Measurements from ENCODE around the gene CALML4. TPM values are rescaled to one million over a fixed set of nuclear protein-coding genes. Genes with fewer than 3 reads are reported as not detected.

CALML4 gene
- total RNA-seq (44.8 and 49.6 TPM in 2 replicates), polyA plus RNA-seq (72.7 and 79.8 TPM in 2 replicates)

GRCh38 chr15:68204776-68205557 is at the start of gene CALML4:
CALML4 (minus strand) TSS chr15:68205332; CDS start chr15:68205247, 85 bp downstream.
- no peak for TF ChIP-seq EZH2phosphoT487 (IDR thresholded peaks at IDR 0.05; ENCODE audit: low read depth, severe bottlenecking, unreplicated experiment)
- no peak for TF ChIP-seq CTCF (IDR thresholded peaks at IDR 0.05; ENCODE audit: poor library complexity)
- TF ChIP-seq EZH2 (IDR thresholded peaks at IDR 0.05; ENCODE audit: borderline replicate concordance), result no peak
- 49% methylated on average over 16 of the region's 16 CpGs for WGBS (ENCODE audit: low lambda C conversion rate, missing lambda C conversion rate)
- peak within 1 kb of the TSS; percentile 97 for H3K27ac ChIP-seq

GRCh38 chr15:68252925-68253534 is 47.9 kb upstream of the CALML4 start:
- DNase-seq (ENCODE audit: low spot score), result peak; percentile 83
- H3K4me2 ChIP-seq, result no peak overlapping the region
- no peak for TF ChIP-seq EZH2phosphoT487 (IDR thresholded peaks at IDR 0.05; ENCODE audit: low read depth, severe bottlenecking, unreplicated experiment)
- no peak for TF ChIP-seq EZH2 (IDR thresholded peaks at IDR 0.05; ENCODE audit: borderline replicate concordance)
- TF ChIP-seq CTCF (IDR thresholded peaks at IDR 0.05; ENCODE audit: poor library complexity), result peak; percentile 86

More at GRCh38 chr15:68204776-68205557, at the start of gene CALML4:
- H3K4me3 ChIP-seq, result no peak within 1 kb of the TSS
- H3K9me2 ChIP-seq (replicated peaks; ENCODE audit: insufficient read depth), result no peaks in the 10 kb centered on the region
- H3K9me3 ChIP-seq (ENCODE audit: low read depth), result no peaks in the 10 kb centered on the region
- peaks cover 3% of the 10 kb centered on the region for H4K20me1 ChIP-seq (ENCODE audit: insufficient read depth, poor library complexity, severe bottlenecking)
- peaks cover 49% of the 10 kb centered on the region for H3K79me2 ChIP-seq
- H2AFZ ChIP-seq, result no peak within 1 kb of the TSS
- H3K4me1 ChIP-seq (ENCODE audit: insufficient read depth), result peaks cover 49% of the 10 kb centered on the region
- DNase-seq (ENCODE audit: low spot score), result peak; percentile 89
- no peaks in the 10 kb centered on the region for H3K36me3 ChIP-seq (replicated peaks; ENCODE audit: insufficient read depth, low read depth)
- peak within 1 kb of the TSS; percentile 77 for H3K4me2 ChIP-seq
- H3K27me3 ChIP-seq, result no peaks in the 10 kb centered on the region

GRCh38 chr15:68249058-68249713 is 44.1 kb upstream of the CALML4 start:
- Histone ChIP-seq H3K27me3 (no peaks in the 10 kb centered on the region), H3K4me2 (no peak overlapping the region), H3K36me3 (replicated peaks; ENCODE audit: insufficient read depth, low read depth) (no peaks in the 10 kb centered on the region), H2AFZ (no peak overlapping the region), H3K9me2 (replicated peaks; ENCODE audit: insufficient read depth) (no peaks in the 10 kb centered on the region), H3K27ac (no peak overlapping the region), H4K20me1 (ENCODE audit: insufficient read depth, poor library complexity, severe bottlenecking) (no peaks in the 10 kb centered on the region), H3K9me3 (ENCODE audit: low read depth) (peaks cover 3% of the 10 kb centered on the region), H3K79me2 (no peaks in the 10 kb centered on the region), H3K4me1 (ENCODE audit: insufficient read depth) (no peaks in the 10 kb centered on the region), H3K4me3 (no peak overlapping the region)
- 83% methylated on average over 3 of the region's 3 CpGs for WGBS (ENCODE audit: low lambda C conversion rate, missing lambda C conversion rate)
- TF ChIP-seq EZH2phosphoT487 (IDR thresholded peaks at IDR 0.05; ENCODE audit: low read depth, severe bottlenecking, unreplicated experiment) (no peak), EZH2 (IDR thresholded peaks at IDR 0.05; ENCODE audit: borderline replicate concordance) (no peak), CTCF (IDR thresholded peaks at IDR 0.05; ENCODE audit: poor library complexity) (no peak)
- no peak for DNase-seq (ENCODE audit: low spot score)

More at GRCh38 chr15:68252925-68253534, 47.9 kb upstream of the CALML4 start:
- no peak overlapping the region for H3K27ac ChIP-seq
- H3K4me3 ChIP-seq, result no peak overlapping the region
- no peaks in the 10 kb centered on the region for H3K9me3 ChIP-seq (ENCODE audit: low read depth)
- no peak overlapping the region for H2AFZ ChIP-seq
- no peaks in the 10 kb centered on the region for H3K36me3 ChIP-seq (replicated peaks; ENCODE audit: insufficient read depth, low read depth)
- no peaks in the 10 kb centered on the region for H3K9me2 ChIP-seq (replicated peaks; ENCODE audit: insufficient read depth)
- 43% methylated on average over 7 of the region's 7 CpGs for WGBS (ENCODE audit: low lambda C conversion rate, missing lambda C conversion rate)
- H3K79me2 ChIP-seq, result no peaks in the 10 kb centered on the region
- peaks cover 4% of the 10 kb centered on the region for H3K4me1 ChIP-seq (ENCODE audit: insufficient read depth)
- no peaks in the 10 kb centered on the region for H4K20me1 ChIP-seq (ENCODE audit: insufficient read depth, poor library complexity, severe bottlenecking)
- no peaks in the 10 kb centered on the region for H3K27me3 ChIP-seq
